Lung microvascular endothelial cell (primary cell): ENCODE measurements around the gene KRTAP2-2. TPM values are rescaled to one million over a fixed set of nuclear protein-coding genes. Genes with fewer than 3 reads are reported as not detected.
"Not testable (repeated sequence)": the region's sequence is repeated elsewhere in the genome, so short reads cannot be mapped to it uniquely, and the experiment has no call there.

Experiments used
- DNase-seq, 2 donors: peaks; one replicate each; pipeline versions ENCODE4 v3.0.0 to v3.0.0-alpha.2; 2010; ENCODE audit warnings: low read depth in 2 of 2
- total RNA-seq: library from RNA; depleted of rRNA; stranded (reverse); fragments of >200 nt; gene quantifications from 2 replicates; pipeline ENCODE4 v1.2.1, GENCODE V29; 2014

KRTAP2-2 gene
- total RNA-seq, 1 donor from 2014 or later: not detected

DNA sequence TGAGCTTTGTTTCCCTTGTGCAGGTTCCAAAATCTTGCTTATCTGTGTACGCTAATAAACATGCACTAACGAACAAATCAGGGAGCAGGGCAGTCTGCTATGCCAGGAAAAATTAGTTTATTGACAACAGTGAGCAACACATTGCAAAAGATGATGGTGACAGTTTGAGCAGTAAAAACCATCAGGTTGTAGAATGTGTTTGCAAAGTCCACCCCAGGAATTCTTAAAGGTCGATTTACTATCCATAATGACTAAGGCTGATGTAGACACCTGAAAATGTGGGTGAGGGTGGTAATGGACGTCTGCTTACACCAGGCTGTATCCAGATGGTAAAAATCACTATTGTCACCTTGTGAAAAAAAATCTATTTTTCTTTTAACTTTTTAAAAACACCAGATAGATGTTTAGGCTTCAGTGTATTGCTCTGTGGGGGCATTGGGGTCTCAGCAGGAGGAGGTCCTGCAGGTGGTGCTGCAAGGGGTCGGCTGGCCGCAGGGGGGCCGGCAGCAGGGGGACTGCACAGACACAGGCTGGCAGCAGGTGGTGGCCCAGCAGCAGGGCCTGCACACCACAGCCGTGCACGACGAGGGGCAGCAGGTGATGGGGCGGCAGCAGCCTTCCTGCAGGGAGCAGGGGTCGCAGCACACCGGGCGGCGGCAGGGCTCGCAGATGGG is 10.1 kb upstream of the KRTAP2-2 start:
- not testable (repeated sequence) for DNase-seq

DNA sequence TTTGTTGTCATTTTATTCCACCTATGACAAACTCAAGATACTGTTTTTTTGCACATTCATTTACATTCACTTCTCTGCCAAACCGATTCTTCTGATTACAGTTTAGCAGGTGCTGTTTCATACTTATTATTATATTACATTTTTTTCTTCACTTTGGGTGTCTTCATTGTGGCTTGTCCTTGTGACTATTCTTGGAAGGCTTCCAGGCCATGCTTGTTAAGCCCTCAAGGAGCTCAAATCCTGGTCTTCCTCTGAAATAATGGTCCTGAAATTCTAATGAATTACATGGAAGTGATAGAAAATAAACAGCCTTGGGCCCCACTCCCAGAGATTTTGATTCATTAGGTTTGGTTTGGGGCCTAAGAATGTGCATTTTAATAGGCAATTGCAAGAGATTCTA is 9.3 kb upstream of the KRTAP2-2 start:
- no peak for DNase-seq

DNA sequence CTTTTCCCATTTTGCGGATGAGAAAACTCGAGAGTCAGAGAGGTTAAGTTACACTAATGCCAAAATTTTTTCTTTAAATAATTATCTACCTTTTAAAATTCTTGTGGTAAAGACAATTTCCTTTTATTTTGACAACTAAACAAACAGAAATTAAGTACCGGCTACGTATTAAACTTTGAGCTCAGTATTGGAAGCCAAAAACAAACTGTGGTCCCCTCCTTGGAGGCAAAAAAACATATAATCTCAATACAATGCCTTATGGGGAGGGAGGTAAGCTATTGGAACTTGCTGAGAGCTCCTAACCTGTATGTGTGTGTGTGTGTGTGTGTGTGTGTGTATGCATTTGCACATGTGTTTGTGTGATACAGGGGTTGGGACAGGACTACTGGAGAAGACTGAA is 8.4 kb upstream of the KRTAP2-2 start:
- no peak for DNase-seq

DNA sequence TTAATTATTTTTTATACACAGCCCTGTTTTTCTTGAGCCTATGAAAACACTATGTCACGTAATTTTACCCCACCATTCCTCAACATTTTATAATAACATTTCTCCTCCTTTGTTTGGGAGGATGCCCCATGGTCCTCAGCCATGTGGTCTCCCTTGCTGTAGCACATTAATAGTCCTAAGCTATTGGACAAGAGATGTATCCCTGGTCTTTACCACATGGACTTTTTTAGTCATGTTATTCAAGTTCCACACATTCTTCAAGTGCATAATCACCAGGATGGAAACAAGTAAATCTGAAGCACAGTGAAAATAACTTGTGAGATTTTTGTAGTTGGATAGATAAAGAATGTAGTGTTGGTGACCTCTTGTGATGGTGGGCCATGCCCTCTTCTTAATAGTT is 6.9 kb upstream of the KRTAP2-2 start:
- no peak for DNase-seq

DNA sequence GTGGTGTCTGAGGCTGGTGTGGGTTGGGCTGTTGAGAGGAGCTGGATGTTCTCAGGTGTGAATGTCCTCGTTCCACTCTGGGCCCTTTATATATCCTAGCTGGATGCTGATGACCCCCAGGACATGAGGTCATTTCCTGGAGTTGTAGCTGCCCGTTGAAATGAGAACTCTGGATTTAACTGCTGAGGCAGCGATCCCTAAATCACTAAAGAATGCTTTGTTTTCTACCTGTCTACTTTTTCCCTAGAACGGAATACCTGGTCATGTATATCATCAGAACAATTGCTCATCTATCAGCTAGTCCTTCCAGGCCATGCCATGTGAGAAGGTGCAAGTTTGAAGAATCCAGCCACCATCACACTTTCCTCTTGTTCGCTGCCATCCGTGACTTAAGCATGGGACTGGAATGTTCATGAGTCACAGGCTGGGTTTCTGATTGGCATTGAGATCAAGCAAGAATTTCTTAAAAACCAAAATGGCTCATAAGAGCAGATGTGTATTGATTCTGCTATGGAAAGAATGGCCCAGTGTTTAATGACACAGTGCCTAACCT is 5.1 kb upstream of the KRTAP2-2 start, which contains the start of gene KRTAP2-3:
Gene KRTAP2-3, minus strand, starts transcription at position 63 of the 553 bp plus-strand sequence. CDS start 64 bp downstream, outside the sequence.
- DNase-seq: peak in 1 of 2 donors; percentile 12

DNA sequence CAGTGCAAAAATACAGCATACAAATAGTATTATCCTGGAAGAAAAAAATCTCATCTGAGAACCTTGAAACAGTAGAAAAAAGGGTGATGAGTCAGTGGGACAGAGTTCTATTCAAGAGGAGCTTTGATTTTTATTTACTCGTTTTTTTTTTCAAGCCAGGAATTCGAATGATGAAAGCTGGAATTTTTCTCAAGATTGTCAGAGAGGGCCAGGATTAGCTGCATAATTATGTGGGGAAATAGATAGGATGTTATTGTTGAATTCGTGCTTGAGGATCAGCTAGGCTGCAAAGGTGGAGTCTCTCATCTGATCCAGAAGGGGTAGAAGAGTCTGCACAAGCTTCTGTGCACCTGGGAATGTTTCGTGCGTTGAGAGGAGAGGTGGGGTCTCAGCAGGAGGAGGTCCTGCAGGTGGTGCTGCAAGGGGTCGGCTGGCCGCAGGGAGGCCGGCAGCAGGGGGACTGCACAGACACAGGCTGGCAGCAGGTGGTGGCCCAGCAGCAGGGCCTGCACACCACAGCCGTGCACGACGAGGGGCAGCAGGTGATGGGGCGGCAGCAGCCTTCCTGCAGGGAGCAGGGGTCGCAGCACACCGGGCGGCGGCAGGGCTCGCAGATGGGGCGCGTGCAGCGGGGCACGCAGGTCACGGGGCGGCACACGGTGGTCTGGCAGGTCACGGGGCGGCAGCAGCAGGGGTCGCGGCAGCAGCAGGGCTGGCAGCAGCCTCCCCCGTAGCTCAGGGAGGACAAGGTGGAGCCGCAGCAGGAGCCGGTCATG is 4.4 kb upstream of the KRTAP2-2 start:
- DNase-seq: not testable (repeated sequence)

DNA sequence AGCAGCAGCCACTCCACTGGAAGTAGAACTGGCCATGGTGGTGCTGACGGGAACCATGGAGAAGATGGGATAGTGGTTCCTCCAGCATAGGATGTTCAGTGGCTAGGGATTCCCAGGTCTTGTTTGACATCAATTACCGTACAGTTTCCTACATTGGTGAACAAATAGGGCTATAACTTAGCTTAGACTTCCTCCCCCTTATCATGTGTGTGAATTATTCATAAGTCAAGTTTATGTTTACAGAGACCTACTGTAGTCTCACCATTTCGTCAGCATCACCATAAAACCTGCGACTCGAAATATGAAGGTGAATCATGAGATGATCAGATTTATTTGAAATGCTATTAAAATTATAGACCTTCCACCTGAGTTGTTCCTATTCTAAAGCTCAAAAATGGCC is 3.7 kb upstream of the KRTAP2-2 start:
- no peak for DNase-seq

DNA sequence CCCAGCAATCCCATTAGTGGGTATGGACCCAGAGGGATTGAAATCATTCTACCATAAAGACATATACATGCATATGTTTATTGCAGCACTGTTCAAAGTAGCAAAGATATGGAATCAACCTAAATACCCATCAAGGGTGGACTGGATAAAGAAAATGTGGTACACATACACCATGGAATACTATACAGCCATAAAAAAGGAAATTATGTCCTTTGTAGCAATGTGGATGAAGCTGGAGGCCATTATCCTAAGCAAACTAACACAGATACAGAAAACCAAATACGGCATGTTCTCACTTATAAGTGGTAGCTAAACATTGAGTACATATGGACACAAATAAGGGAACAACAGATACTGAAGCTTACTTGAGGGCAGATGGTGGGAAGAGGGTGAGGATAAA is 2.5 kb upstream of the KRTAP2-2 start:
- no peak for DNase-seq

DNA sequence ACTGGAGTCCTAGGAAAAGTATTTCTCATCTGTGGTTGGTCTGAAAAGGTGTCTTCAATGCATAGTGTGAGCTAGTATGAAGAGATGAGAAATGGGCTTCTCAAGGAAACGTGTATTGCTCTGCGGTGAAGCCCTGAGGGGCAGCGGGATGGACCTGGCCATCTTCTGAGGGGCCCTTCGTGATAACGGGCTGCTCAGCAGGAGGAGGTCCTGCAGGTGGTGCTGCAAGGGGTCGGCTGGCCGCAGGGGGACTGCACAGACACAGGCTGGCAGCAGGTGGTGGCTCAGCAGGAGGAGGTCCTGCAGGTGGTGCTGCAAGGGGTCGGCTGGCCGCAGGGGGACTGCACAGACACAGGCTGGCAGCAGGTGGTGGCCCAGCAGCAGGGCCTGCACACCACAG is 474 bp downstream of the KRTAP2-2 start:
- not testable (repeated sequence) for DNase-seq

DNA sequence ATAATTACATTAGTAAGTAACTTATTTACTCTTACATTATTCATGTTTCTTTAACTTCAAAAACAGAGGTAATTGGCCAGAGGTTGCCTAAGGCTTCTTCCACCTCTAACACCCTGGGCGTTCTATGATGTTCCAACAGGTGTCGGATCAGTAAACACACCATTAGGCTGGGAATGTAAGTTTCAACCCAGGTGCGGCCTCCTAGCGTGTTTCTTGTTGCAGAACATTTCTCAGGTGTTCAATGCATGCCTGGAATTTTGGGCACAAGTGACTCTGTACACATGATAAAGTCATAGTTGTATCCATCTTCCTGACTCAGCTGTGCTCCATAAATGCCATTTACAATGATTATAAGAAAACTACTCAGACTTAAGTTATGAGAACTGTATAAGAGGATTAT is 1.0 kb downstream of the KRTAP2-2 start:
- DNase-seq: no peak

DNA sequence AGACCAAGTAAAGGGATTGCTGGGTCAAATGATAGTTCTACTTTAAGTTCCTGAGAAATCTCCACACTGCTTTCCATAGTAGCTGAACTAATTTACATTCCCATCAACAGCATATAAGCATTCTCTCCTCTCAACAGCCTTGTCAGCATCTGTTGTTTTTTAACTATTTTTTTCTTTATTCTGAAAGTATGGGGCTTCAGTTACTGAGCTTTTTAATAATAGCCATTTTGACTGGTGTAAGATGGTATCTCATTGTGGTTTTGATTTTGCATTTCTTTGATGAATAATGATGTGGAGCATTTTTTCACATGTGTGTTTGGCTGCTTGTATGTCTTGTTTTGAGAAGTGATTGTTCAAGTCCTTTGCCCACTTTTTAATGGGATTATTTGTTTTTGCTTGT is 2.5 kb downstream of the KRTAP2-2 start:
- DNase-seq: no peak

DNA sequence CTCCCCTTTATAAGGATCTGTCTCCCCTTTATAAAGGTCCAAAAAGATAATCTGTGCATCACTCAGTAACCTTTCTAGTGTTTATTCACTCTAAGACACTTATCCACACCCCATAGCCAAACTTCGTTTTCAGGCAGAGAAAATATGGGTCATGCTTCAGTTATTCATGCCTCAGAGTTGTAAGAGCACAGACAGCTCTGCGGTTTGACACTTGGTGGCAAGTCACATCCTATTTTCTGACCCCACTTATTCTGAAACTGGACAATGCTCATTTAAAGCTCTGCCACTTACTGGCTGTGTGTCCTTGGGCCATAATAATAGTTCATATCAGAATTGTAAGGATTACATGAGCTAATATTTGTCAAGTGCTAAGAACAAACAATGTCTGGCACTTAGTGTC is 5.9 kb downstream of the KRTAP2-2 start:
- DNase-seq: peak in 1 of 2 donors; percentile 28

DNA sequence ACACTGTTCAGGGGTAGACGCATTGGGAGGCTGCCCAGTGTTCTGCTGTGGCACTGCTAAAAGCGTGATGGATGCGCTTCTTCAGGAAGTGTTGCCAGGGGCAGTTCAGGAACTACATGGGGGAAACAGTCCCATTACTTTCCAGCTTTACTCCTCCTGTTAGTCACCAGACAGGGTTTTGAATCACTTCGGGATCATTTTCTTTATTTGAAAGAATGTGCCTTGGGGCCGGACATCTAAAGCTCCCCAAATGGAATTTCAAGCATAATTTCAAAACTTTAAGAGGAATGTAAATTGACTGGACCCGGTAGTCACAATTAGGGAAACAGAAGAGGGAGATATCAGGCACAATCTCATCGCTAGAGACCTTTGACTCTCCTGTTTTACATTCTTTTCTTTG is 6.6 kb downstream of the KRTAP2-2 start:
- peak in 1 of 2 donors; percentile 1 for DNase-seq

DNA sequence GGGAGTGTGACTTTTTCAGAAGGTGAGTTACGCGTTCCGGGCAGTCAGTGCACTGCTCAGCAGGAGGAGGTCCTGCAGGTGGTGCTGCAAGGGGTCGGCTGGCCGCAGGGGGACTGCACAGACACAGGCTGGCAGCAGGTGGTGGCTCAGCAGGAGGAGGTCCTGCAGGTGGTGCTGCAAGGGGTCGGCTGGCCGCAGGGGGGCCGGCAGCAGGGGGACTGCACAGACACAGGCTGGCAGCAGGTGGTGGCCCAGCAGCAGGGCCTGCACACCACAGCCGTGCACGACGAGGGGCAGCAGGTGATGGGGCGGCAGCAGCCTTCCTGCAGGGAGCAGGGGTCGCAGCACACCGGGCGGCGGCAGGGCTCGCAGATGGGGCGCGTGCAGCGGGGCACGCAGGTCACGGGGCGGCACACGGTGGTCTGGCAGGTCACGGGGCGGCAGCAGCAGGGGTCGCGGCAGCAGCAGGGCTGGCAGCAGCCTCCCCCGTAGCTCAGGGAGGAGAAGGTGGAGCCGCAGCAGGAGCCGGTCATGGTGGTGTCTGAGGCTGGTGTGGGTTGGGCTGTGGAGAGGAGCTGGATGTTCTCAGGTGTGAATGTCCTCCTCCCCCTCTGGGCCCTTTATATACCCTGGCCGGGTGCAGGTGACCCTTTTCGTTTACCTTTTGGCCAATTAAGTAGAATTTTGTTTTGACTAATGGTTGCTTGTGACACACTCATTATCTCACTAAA is 8.1 kb downstream of the KRTAP2-2 start, which contains the start of gene KRTAP2-1:
Gene KRTAP2-1, minus strand, starts transcription at position 582 of the 731 bp plus-strand sequence. Its CDS starts 49 bp downstream, at position 533.
- DNase-seq: not testable (repeated sequence)

DNA sequence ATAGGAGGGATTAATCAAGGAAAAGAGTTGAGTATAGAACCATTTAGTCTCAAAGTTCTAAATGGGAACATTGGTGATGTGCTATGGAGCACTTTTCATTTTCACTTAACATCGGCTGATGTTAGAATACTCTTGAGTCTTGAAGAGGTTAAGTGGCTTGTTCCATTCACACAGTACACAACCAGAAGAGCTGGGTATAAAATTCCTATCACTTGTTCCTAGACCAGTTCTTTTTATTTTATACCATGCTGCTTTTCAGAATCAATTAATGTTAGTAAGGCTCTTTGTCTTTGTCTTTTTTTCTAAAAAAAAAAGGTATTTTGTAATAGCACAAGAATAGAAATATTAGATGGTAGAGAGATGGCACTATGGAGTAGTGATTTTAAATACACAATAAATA is 12.1 kb downstream of the KRTAP2-2 start:
- no peak for DNase-seq

DNA sequence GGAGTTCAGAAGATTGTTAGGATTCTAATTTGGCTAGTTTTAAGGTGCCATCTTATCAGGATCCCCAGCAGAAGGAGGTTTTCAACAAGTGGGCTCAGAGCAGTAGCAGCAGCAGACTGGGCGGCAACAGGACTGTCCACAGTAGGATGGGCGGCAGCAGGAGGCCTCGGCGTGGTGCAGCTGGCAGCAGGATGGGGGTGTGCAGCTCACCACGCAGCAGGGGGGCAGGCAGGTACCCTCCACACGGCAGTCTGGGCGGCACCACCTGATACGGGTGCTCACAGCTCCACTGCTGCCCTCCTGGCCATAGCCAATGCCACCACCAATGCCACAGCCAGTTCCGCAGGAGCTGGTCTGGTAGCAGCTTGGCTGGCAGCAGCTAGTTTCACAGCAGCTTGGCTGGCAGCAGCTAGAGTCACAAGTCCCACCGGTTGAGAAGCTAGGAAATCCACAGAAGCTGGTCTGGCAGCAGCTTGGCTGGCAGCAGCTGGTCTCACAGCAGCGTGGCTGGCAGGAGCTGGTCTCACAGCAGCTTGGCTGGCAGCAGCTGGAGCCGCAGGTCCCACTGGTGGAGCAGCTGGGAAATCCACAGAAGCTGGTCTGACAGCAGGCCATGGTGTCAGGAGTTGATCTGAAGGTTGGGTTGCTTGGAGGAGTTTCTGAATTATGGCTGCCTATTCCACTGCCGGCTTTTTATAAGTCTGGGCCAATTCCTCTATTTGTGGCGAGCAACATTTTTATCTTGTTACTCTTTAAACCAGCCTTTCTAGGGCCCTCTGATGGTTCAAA is 14.1 kb downstream of the KRTAP2-2 start, which contains the start of gene KRTAP1-1:
Gene KRTAP1-1, minus strand, starts transcription at position 668 of the 789 bp plus-strand sequence. Its CDS starts 53 bp downstream, at position 615.
- DNase-seq: not testable (repeated sequence)

DNA sequence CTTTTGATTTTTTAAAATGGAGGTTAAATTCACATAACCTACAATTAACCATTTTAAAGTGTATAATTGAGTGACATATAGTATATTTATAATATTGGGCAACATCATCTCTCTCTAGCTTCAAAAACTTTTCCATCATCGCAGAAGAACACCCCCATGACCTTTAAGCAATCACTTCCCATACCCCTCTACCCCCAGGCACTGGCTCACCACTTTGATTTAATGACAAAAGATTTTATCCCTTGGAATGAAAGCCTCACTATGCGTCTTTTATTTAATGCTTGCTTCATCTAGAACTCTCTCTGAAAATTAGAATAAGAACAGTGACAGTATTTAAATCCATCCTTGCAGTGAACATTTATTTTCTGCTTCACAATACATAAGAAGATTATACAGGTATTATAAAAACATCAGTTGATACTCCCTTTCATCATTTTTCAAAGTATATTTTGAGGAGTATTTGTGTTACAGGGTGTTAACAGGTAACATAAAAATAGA is 17.1 kb downstream of the KRTAP2-2 start:
- no peak for DNase-seq

DNA sequence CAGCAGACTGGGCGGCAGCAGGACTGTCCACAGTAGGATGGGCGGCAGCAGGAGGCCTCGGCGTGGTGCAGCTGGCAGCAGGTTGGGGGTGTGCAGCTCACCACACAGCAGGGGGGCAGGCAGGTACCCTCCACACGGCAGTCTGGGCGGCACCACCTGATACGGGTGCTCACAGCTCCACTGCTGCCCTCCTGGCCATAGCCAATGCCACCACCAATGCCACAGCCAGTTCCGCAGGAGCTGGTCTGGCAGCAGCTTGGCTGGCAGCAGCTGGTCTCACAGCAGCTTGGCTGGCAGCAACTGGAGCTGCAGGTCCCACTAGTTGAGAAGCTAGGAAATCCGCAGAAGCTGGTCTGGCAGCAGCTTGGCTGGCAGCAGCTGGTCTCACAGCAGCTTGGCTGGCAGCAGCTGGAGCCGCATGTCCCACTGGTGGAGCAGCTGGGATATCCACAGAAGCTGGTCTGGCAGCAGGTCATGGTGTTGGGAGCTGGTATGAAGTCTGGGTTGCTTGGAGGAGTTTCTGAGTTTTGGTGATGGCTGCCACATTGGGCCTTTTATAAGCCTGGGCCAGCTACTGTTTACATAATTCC is 20.6 kb downstream of the KRTAP2-2 start, which contains the start of gene KRTAP1-3:
Gene KRTAP1-3, minus strand, starts transcription at position 529 of the 590 bp plus-strand sequence. Its CDS starts 53 bp downstream, at position 476.
- DNase-seq: not testable (repeated sequence)

DNA sequence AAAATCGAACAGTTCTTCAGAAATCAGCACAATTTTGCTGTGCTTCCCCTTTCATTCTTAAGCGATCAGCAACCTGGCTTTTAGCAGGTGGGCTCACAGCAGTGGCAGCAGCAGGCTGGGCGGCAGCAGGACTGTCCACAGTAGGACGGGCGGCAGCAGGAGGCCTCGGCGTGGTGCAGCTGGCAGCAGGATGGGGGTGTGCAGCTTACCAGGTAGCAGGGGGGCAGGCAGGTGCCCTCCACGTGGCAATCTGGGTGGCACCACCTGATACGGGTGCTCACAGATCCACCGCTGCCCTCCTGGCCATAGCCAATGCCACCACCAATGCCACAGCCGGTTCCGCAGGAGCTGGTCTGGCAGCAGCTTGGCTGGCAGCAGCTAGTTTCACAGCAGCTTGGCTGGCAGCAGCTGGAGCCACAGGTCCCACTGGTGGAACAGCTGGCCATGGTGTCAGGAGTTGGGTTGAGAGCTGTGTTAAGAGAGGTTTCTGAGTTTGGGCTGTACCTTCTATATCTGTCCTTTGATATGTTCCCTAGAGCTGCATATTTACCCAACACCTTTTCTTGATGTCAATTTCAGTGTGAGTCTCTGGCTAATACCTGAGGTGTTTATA is 25.3 kb downstream of the KRTAP2-2 start, which contains the start of gene KRTAP1-4:
Gene KRTAP1-4, minus strand, starts transcription at position 563 of the 613 bp plus-strand sequence. Its CDS starts 117 bp downstream, at position 446.
- DNase-seq: no peak
